H4 (cell line): ENCODE results near the gene MANSC1. TPM values are rescaled to one million over a fixed set of nuclear protein-coding genes. Genes with fewer than 3 reads are reported as not detected.
"Not testable (repeated sequence)": the region's sequence is repeated elsewhere in the genome, so short reads cannot be mapped to it uniquely, and the experiment has no call there.

Experiments
- DNase-seq: peaks from one replicate; pipeline ENCODE4 v3.0.0-alpha.2; 2015; ENCODE audit warnings: low spot score
- total RNA-seq: library from RNA; depleted of rRNA; stranded (reverse); fragments of >200 nt; shearing (Covaris generic); gene quantifications from 2 replicates; pipeline ENCODE4 v1.2.3, GENCODE V29; 2014

The MANSC1 gene
- total RNA-seq, 1 experiment from 2014 or later: 0.52 TPM

DNA sequence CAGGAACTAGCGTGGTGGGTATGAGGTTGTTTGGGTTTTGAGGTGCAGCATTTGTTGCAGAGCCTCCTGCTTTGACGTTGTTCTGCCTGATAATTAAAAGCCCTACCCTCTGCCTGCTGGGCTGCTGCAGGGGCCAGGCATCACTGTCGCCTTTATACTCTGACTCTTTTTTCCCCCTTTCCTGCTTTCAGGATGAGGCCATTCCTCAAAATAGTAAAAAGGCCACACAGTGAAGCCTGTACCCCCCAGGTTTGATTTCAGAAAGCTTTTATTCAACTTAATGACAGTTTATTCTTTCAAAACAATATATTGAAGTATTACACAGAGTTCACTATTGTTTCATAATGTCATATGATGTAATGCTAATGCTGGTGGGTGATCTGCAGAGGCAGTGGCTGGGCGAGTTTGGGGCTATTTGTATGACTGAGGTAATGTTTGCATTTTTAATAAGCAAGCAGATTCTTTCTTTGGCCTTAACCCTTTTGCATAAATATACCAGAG, 15.9 kb upstream of the MANSC1 start:
- DNase-seq: no peak

- no peak for DNase-seq
Measured at GRCh38 chr12:12365446-12365802, 15.4 kb upstream of the MANSC1 start.

DNA sequence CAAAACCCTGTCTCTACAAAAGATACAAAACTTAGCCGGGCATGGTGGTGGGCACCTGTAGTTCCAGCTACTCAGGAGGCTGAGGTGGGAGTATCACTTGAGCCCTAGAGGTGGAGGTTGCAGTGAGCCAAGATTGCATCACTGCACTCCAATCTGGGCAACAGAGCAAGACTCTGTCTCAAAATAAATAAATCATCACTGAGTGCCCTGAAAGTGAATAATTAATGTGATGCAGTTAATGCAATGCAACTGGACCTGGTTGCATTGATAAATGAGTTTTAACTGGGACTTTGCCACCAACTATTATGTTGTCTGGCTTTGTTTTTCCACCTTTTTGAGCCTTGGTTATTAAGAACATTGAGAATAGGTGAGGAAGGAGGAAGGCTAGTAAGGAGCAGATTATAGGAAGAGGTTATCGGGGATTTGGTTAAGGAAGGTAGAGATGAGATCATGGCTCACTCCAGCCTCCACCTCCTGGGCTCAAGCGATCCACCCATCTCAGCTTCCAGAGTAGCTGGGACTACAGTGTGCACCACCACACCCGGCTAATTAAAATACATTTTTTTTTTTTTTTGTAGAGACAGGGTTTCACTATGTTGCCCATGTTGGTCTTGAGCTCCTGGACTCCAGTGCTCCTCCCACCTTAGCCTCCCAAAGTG, 14.9 kb upstream of the MANSC1 start:
- DNase-seq: no peak

GRCh38 chr12:12358528-12358927, 8.5 kb upstream of the MANSC1 start:
- DNase-seq: no peak

- no peak for DNase-seq
Measured at GRCh38 chr12:12357719-12358461, 7.8 kb upstream of the MANSC1 start.

DNA sequence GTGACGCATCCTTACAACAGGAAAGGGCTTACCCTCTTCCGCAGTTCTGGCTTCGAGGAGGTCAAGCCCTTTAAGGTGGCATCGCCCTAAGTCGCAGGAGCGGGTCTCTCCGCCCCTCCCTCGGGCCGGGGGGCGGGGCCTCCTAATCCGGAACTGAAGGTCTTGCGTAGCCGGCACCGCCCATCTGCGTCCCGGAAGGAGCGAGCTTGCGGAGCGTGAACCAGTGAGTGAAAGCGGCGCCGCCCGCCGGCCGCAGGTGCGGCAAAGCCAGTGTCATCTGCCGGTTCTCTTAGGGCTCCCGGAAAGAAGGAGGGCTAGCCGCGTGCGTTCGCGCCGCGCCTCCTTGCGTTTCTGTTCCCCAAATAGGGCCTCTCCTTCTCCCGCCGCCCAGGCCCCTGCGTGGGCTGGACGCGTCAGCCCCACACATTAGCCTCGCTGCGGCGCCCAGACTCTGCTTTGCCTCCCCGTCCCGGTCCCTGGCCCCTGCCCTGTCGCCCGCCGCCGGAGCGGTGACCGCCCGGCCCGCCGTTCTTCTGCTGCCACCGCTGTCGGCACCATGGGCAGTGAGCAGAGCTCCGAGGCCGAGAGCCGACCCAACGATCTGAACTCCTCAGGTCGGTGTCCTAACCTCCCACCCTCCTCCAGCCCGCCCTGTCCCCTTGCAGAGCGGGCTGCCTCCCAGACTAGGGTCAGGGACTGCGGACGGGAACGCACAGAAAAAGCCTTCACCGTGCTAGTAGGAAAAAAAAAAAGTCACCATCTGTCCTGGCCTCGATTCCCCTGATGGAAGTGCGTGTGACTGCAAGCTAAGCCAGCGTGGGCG, 7.1 kb upstream of the MANSC1 start, which contains the start of gene BORCS5:
BORCS5 (plus strand) TSS at position 183 of the 823 bp plus-strand sequence; CDS start at position 557, 374 bp downstream.
- peak; percentile 95 for DNase-seq

GRCh38 chr12:12356467-12356895, 6.4 kb upstream of the MANSC1 start:
- DNase-seq: no peak

DNA sequence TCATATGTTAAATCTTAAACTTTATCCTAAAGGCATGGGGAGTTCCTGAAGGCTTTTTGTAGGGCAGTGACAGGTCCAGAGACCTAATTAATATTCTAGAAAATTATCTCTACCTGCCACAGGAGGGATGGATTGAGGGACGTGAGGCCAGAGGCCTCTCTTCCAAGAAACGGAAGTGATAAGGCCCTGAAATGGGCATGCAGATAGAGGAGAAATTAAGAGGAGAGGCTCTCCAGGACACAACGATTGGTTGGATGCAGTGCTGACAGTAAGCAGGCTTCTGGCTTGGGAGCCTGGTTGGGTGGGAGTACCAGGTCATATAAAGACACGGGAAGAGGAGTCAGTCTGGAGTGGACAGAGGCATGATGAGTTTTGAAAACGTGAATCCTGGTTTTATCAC, 3.8 kb upstream of the MANSC1 start:
- DNase-seq: no peak

DNA sequence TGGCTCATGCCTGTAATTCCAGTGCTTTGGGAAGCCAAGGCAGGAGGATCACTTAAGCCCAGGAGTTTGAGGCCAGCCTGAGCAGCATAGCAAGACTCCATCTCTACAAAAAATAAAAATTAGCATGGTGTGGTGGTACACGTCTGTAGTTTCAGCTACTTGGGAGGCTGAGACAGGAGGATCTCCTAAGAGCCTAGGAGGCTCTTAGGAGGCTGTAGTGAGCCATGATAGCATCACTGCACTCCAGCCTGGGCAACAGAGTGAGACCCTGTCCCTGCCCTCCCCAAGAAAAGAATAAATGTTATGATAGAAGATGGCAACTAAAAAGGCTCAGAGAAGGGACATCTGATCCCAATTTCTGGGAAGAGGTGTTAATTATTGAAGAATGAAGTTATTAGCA, 3.2 kb upstream of the MANSC1 start:
- no peak for DNase-seq

DNA sequence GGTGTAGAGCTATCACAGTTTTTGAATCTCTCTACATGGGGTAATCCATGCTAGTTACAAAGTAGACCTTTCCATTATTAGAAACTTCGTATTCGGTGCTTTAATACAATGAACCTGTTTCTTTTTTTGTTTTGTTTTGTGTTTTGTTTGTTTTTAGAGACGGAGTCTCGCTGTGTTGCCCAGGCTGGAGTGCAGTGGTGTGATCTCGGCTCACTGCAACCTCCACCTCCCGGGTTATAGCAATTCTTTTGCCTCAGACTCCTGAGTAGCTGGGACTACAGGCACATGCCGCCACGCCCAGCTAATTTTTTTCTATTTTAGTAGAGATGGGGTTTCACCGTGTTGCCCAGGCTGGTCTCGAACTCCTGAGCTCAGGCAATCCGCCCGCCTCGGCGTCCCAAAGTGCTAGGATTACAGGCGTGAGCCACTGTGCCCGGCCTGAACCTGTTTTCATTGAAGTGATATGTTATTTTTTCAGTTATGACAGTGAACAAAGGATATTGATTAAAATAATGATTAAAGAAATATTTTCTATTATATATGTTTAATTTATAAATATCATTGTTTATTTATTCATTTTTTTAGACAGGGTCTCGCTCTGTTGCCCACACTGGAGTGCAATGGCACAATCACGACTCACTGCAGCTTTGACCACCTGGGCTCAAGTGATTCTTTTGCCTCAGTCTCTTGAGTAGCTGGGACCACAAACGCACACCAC, 1.6 kb upstream of the MANSC1 start:
- DNase-seq: not testable (repeated sequence)

GRCh38 chr12:12350868-12351463, 924 bp upstream of the MANSC1 start:
- DNase-seq: no peak

DNA sequence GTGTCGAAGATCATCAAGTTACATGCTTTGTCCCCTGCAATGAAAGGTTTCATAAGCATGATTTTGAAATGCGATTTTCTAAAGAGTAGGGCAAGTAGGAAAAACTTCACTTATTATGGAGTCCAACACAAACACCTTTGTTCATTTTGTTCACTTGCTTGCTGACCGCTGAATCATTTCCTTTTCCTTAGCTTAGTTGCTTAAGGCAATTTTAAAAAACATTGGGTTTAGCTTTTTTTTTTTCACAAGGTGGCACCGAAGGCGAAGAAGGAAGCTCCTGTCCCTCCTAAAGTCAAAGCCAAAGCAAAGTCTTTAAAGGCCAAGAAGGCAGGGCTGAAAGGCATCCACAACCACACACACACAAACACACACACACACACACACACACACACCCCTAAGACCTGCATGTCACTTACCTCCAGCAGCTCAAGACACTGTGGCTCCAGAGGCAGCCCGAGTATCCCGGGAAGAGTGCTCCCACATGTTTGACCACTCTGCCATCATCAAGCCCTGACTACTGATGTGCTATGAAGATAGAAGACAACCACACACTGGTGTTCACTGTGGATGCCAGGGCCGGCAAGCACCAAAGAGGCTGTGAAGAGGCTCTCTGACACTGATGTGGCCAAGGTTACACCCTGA, 11.4 kb downstream of the MANSC1 start:
- peak; percentile 40 for DNase-seq

DNA sequence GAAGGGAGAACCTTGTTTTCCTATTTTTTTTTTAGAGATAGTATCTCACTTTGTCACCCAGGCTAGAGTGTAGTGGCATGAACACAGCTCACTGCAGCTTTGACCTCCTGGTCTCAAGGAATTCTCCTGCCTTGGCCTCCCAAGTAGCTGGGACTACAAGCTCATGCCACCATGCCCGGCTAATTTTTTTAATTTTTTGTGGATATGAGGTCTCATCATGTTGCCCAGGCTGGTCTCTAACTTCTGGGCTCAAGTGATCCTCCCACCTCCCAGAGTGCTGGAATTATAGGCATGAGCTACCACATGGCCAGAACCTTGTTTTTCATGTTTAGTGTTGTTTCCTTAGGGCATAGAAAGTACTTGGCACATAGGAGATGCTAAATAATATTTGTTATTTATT, 13.5 kb downstream of the MANSC1 start:
- DNase-seq: no peak

- peak; percentile 67 for DNase-seq
Measured at GRCh38 chr12:12336049-12336411, 14.0 kb downstream of the MANSC1 start.

DNA sequence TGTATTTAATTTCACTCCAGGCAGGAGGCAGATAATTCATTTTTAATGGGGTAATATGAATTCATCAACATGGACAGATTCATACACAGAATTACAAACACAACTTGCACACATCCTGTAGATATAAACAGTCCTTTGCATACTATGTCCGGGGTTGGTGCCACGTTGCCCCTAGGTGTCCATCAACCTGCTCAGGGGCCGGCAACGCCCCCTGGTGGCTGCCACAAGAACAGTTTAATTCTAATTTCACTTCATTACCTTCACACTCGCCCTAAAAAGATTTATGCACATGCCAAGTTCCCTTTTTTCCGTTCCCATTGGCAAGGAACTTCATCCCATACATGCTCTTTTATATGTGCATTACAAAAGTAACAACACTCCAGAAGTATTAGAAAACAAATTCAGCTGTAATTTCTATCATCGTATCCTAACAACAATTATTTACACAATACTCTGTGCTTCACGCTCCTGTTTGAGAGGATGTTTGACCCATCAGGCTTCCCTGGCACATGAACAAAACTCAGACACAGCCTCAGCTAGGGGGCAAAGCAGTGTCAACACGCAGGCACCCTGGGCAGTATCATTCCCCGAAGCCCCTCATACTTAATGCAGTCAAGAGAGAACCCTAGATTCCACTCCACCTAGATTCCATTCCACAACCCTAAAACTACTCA, 15.5 kb downstream of the MANSC1 start:
- DNase-seq: peak; percentile 65

GRCh38 chr12:12333407-12334366, 16.4 kb downstream of the MANSC1 start:
- DNase-seq: peak; percentile 54

DNA sequence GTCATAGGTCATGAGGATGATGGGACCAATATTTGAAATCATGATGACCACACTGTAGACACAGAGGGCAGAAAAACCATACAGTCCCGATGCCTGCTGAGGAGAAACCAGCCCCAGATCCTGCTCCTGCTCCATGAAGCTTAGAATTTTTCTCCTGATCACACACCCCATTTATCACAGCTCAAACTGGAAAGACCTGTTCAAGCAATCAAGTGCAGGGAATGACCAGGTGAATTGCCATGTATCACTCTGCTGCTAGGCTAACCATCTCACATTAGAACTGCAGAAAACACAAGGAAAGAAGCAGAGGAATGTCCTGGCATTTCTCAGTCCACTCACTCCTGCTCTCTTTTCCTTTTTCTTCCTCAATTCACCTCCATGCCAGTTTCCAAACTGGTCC, 18.1 kb downstream of the MANSC1 start:
- DNase-seq: no peak

- DNase-seq: no peak
Measured at GRCh38 chr12:12331244-12331771, 18.7 kb downstream of the MANSC1 start.

GRCh38 chr12:12327802-12328201, 22.2 kb downstream of the MANSC1 start:
- DNase-seq: peak; percentile 77
